Renal cortex interstitium (tissue), 11 donors: ENCODE data around the gene ABLIM1. TPM values are rescaled to one million over a fixed set of nuclear protein-coding genes. Genes with fewer than 3 reads are reported as not detected.

Source experiments
- DNase-seq, 11 donors: peaks; one replicate each; pipeline ENCODE4 v3.0.0-alpha.2; 2013; ENCODE audit warnings: low read depth in 9 of 11, low spot score in 4 of 11; ENCODE audit errors: extremely low read depth in 1 of 11
- polyA plus RNA-seq, 3 donors: library from polyadenylated mRNA; unstranded; fragments of 120-200 nt; gene quantifications; one replicate each; pipeline ENCODE4 v1.2.1, GENCODE V29; 2013; ENCODE audit not compliant: insufficient read length in 3 of 3

ABLIM1 gene
- polyA plus RNA-seq, 3 donors, result 86.6 to 120 (median 104) TPM

DNA sequence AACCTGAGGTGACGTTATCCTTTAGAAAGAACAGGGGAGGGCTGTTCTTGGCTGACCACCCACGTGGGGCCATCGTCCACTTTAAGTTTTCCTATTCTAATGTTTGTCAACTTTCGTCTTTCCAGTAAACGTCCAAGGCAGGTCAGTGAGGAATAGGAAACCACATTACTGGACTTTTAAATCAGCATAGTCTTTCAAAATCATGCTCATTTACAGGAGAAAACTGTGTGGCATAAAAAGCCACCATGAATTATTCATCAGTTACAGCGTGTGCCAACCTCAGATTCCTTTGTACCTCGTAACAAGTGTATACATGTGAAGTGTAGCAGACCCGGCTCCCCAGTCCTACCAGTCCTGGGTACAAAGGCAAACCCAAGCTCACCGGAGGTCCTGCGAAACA, 25.1 kb upstream of the ABLIM1 start:
- DNase-seq, result no peak

GRCh38 chr10:114682532-114682931, 24.5 kb upstream of the ABLIM1 start:
- DNase-seq, result no peak

DNA sequence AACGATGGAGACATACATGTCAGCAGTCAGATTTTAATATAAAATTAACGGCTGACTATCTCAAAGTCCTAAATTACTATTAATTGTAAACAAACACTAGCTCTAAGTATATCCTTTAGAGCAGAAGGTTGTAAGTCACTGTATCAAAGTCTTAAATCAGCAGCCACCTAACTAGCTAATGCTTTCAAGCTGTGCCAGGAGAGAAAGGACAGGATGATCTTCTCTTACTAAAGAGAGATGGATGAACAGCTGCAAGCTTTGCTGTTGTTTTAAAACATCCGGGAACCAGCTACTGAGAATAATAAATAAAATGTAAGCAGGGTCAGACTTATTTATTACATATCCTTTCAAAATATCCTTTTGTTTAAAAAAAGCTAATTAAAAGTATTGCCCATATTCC, 24.0 kb upstream of the ABLIM1 start:
- DNase-seq, result no peak

- DNase-seq, result no peak
Measured at GRCh38 chr10:114681542-114681941, 23.5 kb upstream of the ABLIM1 start.

DNA sequence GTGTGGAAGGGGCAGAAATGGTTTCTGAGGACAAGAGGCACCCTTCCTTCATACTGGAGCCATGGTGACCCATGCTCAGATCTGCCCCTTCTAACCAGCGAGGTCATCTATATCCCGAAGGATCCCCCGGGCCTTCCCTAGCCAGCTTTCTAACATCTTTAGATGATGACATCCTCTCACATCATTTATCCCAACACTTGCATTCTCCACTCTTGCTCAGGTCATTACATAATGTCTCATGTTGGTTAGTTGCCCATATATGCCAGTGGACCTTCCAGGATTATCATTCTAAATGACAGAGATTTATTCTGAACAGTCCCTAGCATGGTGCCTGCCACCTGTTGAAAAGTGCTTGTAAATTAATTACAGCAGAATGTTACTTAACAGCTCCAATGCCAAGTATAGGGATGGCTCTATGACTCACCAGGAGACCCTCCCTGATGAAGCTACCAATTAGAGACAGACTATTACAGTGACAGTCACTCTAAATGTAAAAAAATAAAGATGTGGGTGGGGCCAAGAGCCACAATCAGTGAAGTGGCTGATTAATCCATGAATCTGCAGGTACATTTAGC, 22.6 kb upstream of the ABLIM1 start:
- DNase-seq, result no peak

- no peak for DNase-seq
Measured at GRCh38 chr10:114679552-114679951, 21.5 kb upstream of the ABLIM1 start.

GRCh38 chr10:114678820-114679219, 20.7 kb upstream of the ABLIM1 start:
- DNase-seq, result no peak

DNA sequence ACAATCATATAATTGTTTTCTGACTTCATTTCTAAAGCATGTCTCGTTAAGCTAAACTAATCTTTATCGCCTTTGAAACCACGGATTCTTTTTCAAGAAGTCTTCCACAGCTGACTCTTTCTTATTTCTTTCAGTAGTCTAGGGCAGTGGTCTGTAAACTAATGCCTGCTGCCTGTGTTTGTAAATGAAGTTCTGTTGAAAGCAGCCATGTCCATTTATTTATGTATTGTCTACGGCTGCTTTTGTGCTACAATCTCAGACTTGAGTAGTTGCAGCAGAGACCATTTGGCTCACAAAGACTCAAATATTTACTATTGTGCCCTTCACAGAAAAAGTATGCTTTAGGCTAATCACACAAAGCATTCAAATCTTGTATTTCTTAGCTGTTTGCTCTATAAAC, 20.3 kb upstream of the ABLIM1 start:
- DNase-seq, result no peak

DNA sequence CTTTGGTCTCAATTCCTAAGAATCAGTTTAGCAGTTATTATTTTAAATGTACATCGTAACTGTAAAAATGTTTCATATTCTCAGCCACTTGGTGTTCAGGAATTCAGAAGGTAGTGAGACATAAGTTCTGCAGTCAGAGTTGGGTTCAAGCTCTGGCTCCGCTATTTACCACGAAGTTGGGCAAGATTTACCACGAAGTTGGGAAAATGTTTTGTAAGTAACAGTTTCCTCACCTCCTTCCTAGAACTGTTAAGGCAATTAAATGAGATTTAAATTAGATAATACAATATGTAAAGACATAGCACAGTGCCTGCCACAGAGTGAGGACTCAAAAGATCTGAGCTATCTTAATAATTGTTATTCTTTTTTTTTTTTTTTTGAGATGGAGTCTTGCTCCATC, 16.3 kb upstream of the ABLIM1 start:
- DNase-seq, result no peak

DNA sequence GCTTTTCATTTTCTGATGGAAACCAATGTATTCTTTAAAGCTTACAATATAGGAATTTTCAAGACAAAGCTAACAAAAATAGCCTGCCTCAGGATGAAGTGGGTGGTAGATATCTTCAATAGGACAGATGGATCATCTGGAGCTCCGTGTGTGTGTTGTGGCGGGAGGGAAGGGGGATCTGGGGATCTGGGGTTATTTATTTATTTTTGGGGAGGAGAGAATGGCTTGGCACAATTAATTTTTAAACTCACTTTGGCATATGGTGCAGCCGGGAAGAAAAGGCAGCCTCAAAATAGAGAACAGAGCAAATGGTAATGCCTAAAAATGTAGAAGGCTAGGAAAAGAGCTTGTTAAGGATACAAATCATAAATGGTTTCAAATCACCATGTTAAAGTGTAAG, 11.6 kb upstream of the ABLIM1 start:
- DNase-seq, result no peak

GRCh38 chr10:114668375-114669080, 10.5 kb upstream of the ABLIM1 start:
- no peak for DNase-seq

DNA sequence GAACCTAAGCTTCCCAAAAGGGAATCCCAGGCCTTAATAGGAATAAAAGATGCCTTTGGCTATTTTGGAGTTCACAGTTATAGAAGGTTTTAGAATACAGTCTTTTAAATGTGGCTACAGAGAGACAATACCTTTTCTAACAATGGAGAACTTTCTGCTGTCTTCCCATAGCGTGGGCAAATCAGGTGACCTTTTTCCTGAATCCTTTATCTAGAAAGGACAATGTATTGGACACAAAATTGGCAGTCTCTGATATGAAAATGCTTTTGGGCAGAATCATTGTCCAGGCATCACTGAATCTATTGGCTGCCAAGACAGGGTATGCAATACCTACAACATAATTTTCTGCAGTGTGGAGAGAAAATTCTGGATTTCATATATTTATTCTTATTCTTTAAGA, 7.8 kb upstream of the ABLIM1 start:
- no peak for DNase-seq

GRCh38 chr10:114665406-114665805, 7.3 kb upstream of the ABLIM1 start:
- DNase-seq, result no peak

DNA sequence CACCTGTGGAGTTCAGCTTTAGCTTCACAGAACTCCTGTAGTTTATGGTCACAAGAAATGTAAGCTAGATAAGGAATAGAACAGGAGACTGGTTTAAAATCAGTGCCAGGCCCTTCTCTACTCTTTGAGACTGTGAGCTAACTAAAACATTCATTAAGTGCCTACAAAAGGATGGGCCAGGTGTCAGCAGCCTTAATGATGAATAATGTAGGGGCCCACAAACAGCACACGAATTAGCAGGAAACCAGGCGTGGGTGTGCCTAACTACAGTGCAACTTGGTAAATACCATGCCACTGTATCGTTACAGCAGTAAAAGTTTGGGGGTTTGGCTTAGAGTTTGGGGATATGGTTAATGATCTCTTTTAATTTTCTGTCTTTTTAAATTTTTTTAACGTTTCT, 6.1 kb upstream of the ABLIM1 start:
- DNase-seq, result no peak

GRCh38 chr10:114663626-114664025, 5.6 kb upstream of the ABLIM1 start:
- DNase-seq, result no peak

GRCh38 chr10:114662646-114663217, 4.7 kb upstream of the ABLIM1 start:
- DNase-seq, result no peak

DNA sequence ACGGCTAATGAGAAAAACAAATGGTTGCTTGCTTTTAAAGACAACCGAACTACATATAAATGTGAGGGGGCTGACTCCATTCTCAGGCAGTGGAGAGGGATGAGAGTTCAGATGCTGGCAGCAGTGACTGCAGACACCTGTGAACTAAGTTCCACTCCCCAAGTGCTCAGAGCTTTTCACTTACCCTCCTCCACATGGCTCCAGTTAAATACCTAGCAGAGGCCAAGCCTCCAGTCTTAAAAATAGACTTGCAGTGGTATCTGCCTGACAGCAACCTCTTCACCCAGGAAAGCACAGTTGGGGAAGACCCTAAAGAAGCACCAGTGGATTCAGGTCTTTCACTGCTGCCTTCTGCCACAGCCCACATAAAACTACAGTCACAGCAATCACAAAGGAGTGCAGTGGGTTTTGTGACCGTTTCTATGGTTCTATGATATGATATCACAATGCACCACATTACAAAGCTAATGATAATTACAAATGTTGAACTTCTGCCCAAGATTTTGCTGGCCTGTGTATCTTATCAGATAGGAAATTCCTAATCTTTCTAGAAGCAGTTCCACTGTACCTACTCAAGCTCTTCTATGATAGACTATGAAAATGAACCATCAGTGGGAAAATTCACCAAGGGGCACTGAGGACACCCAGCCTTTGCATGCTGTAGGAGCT, 3.3 kb upstream of the ABLIM1 start:
- DNase-seq, result no peak

- no peak for DNase-seq
Measured at GRCh38 chr10:114655671-114656070, 2.4 kb downstream of the ABLIM1 start.

GRCh38 chr10:114654822-114655575, 3.1 kb downstream of the ABLIM1 start:
- no peak for DNase-seq

GRCh38 chr10:114653926-114654325, 4.1 kb downstream of the ABLIM1 start:
- DNase-seq, result no peak
